Right atrium auricular region (tissue), 2 donors: ENCODE data around the gene SPPL2C. TPM values are rescaled to one million over a fixed set of nuclear protein-coding genes. Genes with fewer than 3 reads are reported as not detected.

Experiments
- DNase-seq: peaks from one replicate; pipeline ENCODE4 v3.0.0-alpha.2; 2019; ENCODE audit warnings: low spot score
- H3K27ac ChIP-seq, 2 donors: fragments of 200-600 bp; sonication (generic); 1 replicate in 1 of 2; 2 replicates in 1 of 2; pipeline ENCODE4 v1.5.1; 2016 to 2019
- H3K27me3 ChIP-seq, 2 donors: fragments of 200-600 bp; sonication (generic); one replicate each; pipeline versions ENCODE4 v1.5.1 to v1.6.0; 2017 to 2019
- H3K36me3 ChIP-seq: fragments of 200-600 bp; sonication (generic); one replicate; pipeline ENCODE4 v1.5.1; 2016
- H3K4me1 ChIP-seq, 2 donors: fragments of 200-600 bp; sonication (generic); one replicate each; pipeline versions ENCODE4 v1.5.1 to v1.6.0; 2017 to 2019
- H3K4me3 ChIP-seq, 2 donors: fragments of 200-600 bp; sonication (generic); 1 replicate in 1 of 2; 2 replicates in 1 of 2; pipeline ENCODE4 v1.5.1; 2017 to 2019; ENCODE audit warnings: mild to moderate bottlenecking in 1 of 2, moderate library complexity in 1 of 2
- H3K9me3 ChIP-seq, 2 donors: fragments of 200-600 bp; sonication (generic); one replicate each; pipeline ENCODE4 v1.5.1; 2019
- CTCF ChIP-seq, 2 donors: fragments of 200-600 bp; sonication (generic); IDR thresholded peaks; one replicate each; pipeline ENCODE4 v1.5.1; 2019; ENCODE audit warnings: antibody characterized with exemption in 2 of 2
- total RNA-seq, 2 donors: library from RNA; depleted of rRNA; stranded (reverse); fragments of >200 nt; gene quantifications; one replicate each; pipeline ENCODE4 v1.1.0, GENCODE V29; 2016

The SPPL2C gene
- total RNA-seq, 2 donors from 2014 or later, result not detected

DNA sequence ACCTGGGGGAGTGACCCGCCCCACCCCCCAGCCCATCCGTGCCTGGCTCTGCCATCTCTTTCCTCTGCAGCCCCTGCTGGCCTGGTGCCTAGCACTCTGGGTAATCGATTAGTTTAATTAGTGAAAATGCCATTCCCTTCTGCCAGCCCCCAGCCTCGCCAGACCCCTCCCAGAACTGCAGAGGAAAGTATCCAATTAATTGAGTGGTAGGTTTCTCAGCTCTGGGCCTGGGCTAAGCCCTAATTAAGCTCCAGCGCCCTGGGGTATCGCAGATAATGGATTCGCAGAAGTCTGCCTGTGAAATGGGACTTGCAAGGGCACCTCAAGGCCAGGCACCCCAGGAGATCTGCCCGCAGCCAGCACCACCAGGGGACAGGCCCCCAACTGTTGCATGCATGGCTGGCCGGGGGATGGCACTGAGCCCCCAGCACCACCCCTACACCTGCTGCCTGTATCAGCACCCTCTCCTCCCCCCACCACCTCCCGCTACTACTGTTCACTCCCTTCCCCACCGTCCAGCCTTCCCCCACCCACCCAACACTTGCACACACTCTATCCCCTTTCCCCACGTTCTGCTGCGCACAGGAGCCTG lies 19.7 kb upstream of the SPPL2C start:
- H3K9me3 ChIP-seq, result no peaks in the 10 kb centered on the region
- no peak overlapping the region for H3K27ac ChIP-seq
- no peaks in the 10 kb centered on the region for H3K4me1 ChIP-seq
- TF ChIP-seq CTCF (IDR thresholded peaks at IDR 0.05), result no peak
- no peak overlapping the region for H3K4me3 ChIP-seq
- no peaks in the 10 kb centered on the region for H3K36me3 ChIP-seq
- no peak for DNase-seq
- H3K27me3 ChIP-seq, result no peaks in the 10 kb centered on the region

- H3K27ac ChIP-seq, result no peak overlapping the region
- H3K27me3 ChIP-seq, result no peaks in the 10 kb centered on the region
- H3K4me1 ChIP-seq, result no peaks in the 10 kb centered on the region
- TF ChIP-seq CTCF (IDR thresholded peaks at IDR 0.05), result no peak
- H3K9me3 ChIP-seq, result no peaks in the 10 kb centered on the region
- no peak overlapping the region for H3K4me3 ChIP-seq
- no peaks in the 10 kb centered on the region for H3K36me3 ChIP-seq
- DNase-seq, result no peak
Observed at GRCh38 chr17:45825792-45826191, 18.9 kb upstream of the SPPL2C start.

DNA sequence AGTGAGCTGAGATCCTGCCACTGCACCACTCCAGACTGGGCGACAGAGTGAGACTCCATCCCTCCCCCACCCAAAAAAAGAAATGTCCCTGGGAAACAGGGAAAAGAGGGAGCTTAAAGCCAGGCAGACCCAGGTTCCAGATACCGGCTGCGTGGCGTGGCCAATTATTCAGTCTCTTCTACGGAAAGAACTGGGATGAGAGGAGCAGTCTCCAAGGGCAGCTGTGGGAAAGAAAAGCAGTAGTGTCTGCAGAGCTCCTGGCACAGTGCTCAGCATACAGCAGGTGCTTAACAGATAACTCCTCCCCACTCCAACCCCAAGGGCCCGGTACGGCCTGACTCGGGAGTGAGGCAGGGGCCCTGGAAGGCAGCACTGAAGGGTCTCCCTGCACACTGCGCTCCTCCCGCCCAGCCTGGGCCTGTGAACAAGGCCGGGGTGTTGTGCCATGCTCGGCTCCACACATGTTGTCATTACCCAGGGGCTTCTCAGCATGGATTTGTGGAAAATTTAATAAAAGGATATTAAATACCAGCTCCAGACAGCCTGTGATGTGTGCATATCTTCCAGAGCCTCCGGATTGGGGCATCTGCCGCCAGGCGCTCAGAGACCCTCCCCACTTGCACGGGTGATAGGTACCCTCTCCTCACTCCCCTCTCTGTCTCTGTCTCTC lies 17.6 kb upstream of the SPPL2C start:
- no peaks in the 10 kb centered on the region for H3K36me3 ChIP-seq
- no peaks in the 10 kb centered on the region for H3K9me3 ChIP-seq
- TF ChIP-seq CTCF (IDR thresholded peaks at IDR 0.05), result no peak
- H3K4me1 ChIP-seq, result no peaks in the 10 kb centered on the region
- no peak overlapping the region for H3K4me3 ChIP-seq
- H3K27me3 ChIP-seq, result no peaks in the 10 kb centered on the region
- no peak for DNase-seq
- no peak overlapping the region for H3K27ac ChIP-seq

DNA sequence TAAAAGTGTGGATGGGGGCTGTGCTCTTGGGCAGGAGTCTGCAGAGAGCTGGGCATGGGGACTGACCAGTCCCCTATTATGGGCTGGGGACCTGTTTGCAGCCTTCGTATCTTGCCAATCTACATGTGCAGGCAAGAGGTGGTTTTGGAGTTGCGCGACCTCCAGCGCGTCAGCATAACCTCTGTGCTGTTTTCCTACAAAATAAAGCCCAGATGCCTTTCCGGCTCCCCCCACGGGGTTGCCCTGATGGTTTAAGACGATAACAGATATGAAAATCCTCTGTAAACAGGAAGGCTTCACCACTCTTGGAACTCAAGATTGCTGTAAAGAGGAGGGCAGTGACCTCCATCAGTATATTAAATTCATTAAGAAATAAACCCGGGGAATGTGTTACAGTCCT lies 16.5 kb upstream of the SPPL2C start:
- Histone ChIP-seq H3K36me3 (no peaks in the 10 kb centered on the region), H3K27ac (no peak overlapping the region), H3K4me3 (no peak overlapping the region), H3K9me3 (no peaks in the 10 kb centered on the region), H3K4me1 (no peaks in the 10 kb centered on the region), H3K27me3 (no peaks in the 10 kb centered on the region)
- no peak for TF ChIP-seq CTCF (IDR thresholded peaks at IDR 0.05)
- no peak for DNase-seq

- Histone ChIP-seq H3K4me3 (no peak overlapping the region), H3K4me1 (no peaks in the 10 kb centered on the region), H3K27me3 (no peaks in the 10 kb centered on the region), H3K27ac (no peak overlapping the region), H3K9me3 (no peaks in the 10 kb centered on the region), H3K36me3 (no peaks in the 10 kb centered on the region)
- TF ChIP-seq CTCF (IDR thresholded peaks at IDR 0.05), result no peak
- DNase-seq, result no peak
Observed at GRCh38 chr17:45828582-45829133, 16.0 kb upstream of the SPPL2C start.
